Measurements from ENCODE around the gene CACNA1S.

Gene CACNA1S

DNA sequence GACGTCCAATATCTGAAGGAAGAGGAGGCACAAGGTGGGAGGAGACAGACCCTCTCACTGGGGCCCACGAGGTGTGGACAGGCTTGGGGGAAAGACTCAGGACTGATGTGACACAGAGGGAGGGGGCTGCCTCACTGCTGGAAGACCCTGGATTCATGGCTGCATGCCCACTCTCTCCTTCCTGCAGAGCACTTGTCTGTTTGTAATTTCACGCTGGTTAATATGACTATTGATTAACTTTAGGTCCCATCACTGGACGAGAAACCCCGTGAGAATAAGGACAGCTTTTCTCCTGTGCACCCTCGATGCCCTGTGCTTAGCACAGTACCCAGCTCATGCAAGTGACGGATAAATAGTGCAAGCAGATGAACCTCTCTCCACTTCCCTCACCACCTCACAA lies 35.1 kb downstream of the CACNA1S start:
- no peak overlapping the region for H3K14ac ChIP-seq (ENCODE audit: low read length)
- no peak overlapping the region for H3K27ac ChIP-seq (replicated peaks; ENCODE audit: low read length)
- no CpG with 5 or more reads among the region's 7 CpGs for WGBS, 2 donors (ENCODE audit: extremely low coverage in 2 of 2, insufficient read length in 2 of 2, insufficient replicate concordance in 1 of 2)
- no peak overlapping the region for H3K4me2 ChIP-seq (ENCODE audit: insufficient read depth, low read length, poor library complexity, severe bottlenecking)
- no peak overlapping the region for H4K91ac ChIP-seq (ENCODE audit: low read depth, low read length, poor library complexity)
- no peak overlapping the region for H2BK120ac ChIP-seq (ENCODE audit: low read depth, low read length)
- no peak overlapping the region for H3K4me3 ChIP-seq (ENCODE audit: low read length in 2 of 2)
- no peak overlapping the region for H3K23ac ChIP-seq (ENCODE audit: low read depth, low read length, poor library complexity)
- no peak overlapping the region for H2BK5ac ChIP-seq (ENCODE audit: low read length)
- no peaks in the 10 kb centered on the region for H3K9me3 ChIP-seq (replicated peaks in 1 of 2; ENCODE audit: control insufficient read depth in 2 of 2, insufficient read depth in 1 of 2, low read depth in 1 of 2, low read length in 2 of 2)
- H2BK12ac ChIP-seq (ENCODE audit: low read length) = no peak overlapping the region
- no peaks in the 10 kb centered on the region for H3K36me3 ChIP-seq (replicated peaks in 1 of 2; ENCODE audit: control insufficient read depth in 2 of 2, insufficient read depth in 2 of 2, low read length in 2 of 2)
- H3K79me1 ChIP-seq (ENCODE audit: low read depth, low read length) = no peaks in the 10 kb centered on the region
- H4K8ac ChIP-seq (ENCODE audit: low read depth, low read length) = no peak overlapping the region
- H3K4me1 ChIP-seq (ENCODE audit: control insufficient read depth in 2 of 2, insufficient read depth in 1 of 2, low read depth in 1 of 2, low read length in 2 of 2) = peaks cover 0 to 4% of the 10 kb centered on the region in 2 donors
- peak overlapping the region; percentile 23 for H3K18ac ChIP-seq (ENCODE audit: low read length)
- no peak overlapping the region for H2AFZ ChIP-seq (ENCODE audit: low read length)
- H2AK5ac ChIP-seq (ENCODE audit: low read depth, low read length) = no peak overlapping the region
- no peak overlapping the region for H2BK15ac ChIP-seq (ENCODE audit: low read length)
- DNase-seq (ENCODE audit: low spot score) = no peak
- H3K27me3 ChIP-seq (ENCODE audit: control insufficient read depth in 3 of 3, insufficient read depth in 3 of 3, low read depth in 1 of 3, low read length in 3 of 3) = no peaks in the 10 kb centered on the region
- no peak overlapping the region for H3K9ac ChIP-seq (ENCODE audit: low read depth, low read length, poor library complexity)
- H3K4ac ChIP-seq (ENCODE audit: low read length) = no peak overlapping the region

DNA sequence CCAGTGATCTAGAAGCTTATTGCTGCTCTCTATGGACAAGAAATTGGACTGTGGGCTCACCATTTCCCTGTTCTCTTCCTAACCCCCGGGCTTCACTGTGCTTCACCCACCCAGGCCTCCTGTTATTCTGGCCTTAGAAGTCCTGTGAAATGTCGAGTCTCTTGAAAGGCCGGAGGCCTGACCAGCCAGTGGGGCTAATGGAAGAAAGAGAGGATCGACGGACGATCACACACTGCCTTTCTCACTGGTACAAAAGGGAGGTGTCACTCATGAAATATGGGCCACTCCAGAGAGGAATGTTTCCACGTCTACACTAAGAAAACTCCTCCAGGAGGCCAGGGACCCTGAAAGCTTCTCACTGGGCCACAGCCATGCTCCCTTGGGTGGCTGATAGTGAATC lies 36.1 kb downstream of the CACNA1S start:
- Histone ChIP-seq H3K79me1 (ENCODE audit: low read depth, low read length) (no peaks in the 10 kb centered on the region), H3K9ac (ENCODE audit: low read depth, low read length, poor library complexity) (no peak overlapping the region), H3K36me3 (replicated peaks in 1 of 2; ENCODE audit: control insufficient read depth in 2 of 2, insufficient read depth in 2 of 2, low read length in 2 of 2) (no peaks in the 10 kb centered on the region), H3K4me1 (ENCODE audit: control insufficient read depth in 2 of 2, insufficient read depth in 1 of 2, low read depth in 1 of 2, low read length in 2 of 2) (peaks cover 0 to 13% of the 10 kb centered on the region in 2 donors), H3K23ac (ENCODE audit: low read depth, low read length, poor library complexity) (no peak overlapping the region), H4K91ac (ENCODE audit: low read depth, low read length, poor library complexity) (no peak overlapping the region), H2AK5ac (ENCODE audit: low read depth, low read length) (no peak overlapping the region), H3K18ac (ENCODE audit: low read length) (no peak overlapping the region), H2BK120ac (ENCODE audit: low read depth, low read length) (no peak overlapping the region), H3K14ac (ENCODE audit: low read length) (no peak overlapping the region), H3K27me3 (ENCODE audit: control insufficient read depth in 3 of 3, insufficient read depth in 3 of 3, low read depth in 1 of 3, low read length in 3 of 3) (no peaks in the 10 kb centered on the region), H4K8ac (ENCODE audit: low read depth, low read length) (no peak overlapping the region), H2BK12ac (ENCODE audit: low read length) (no peak overlapping the region), H3K4me3 (ENCODE audit: low read length in 2 of 2) (no peak overlapping the region), H3K27ac (replicated peaks; ENCODE audit: low read length) (no peak overlapping the region), H2BK5ac (ENCODE audit: low read length) (no peak overlapping the region), H3K4ac (ENCODE audit: low read length) (no peak overlapping the region), H3K4me2 (ENCODE audit: insufficient read depth, low read length, poor library complexity, severe bottlenecking) (no peak overlapping the region), H2AFZ (ENCODE audit: low read length) (no peak overlapping the region), H2BK15ac (ENCODE audit: low read length) (peak overlapping the region; percentile 52), H3K9me3 (replicated peaks in 1 of 2; ENCODE audit: control insufficient read depth in 2 of 2, insufficient read depth in 1 of 2, low read depth in 1 of 2, low read length in 2 of 2) (no peaks in the 10 kb centered on the region)
- WGBS, 2 donors (ENCODE audit: extremely low coverage in 2 of 2, insufficient read length in 2 of 2, insufficient replicate concordance in 1 of 2) = no CpG with 5 or more reads among the region's 7 CpGs
- DNase-seq (ENCODE audit: low spot score) = no peak

DNA sequence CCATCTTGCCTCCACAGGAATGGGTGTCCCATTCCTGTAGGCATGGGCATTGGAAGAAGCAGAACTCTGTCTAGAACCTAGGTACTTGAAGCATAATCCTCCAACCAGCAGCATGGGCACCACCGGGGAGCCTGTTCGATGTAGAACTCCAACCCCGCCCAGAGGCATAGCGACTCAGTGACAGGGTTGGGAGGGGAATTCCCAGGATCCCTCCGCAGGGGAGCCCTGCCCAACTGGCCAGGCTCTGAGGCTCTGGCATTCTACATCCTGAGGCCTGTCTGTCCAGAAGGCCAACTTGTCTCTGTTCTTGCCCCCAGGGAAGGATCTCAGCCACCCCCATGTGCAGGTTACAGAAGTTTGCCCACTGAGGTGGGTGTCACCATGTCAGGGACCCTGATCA lies 38.2 kb downstream of the CACNA1S start:
- Histone ChIP-seq H2BK15ac (ENCODE audit: low read length) (no peak overlapping the region), H3K23ac (ENCODE audit: low read depth, low read length, poor library complexity) (no peak overlapping the region), H3K36me3 (replicated peaks in 1 of 2; ENCODE audit: control insufficient read depth in 2 of 2, insufficient read depth in 2 of 2, low read length in 2 of 2) (no peaks in the 10 kb centered on the region), H3K4me1 (ENCODE audit: control insufficient read depth in 2 of 2, insufficient read depth in 1 of 2, low read depth in 1 of 2, low read length in 2 of 2) (peaks cover 6 to 24% of the 10 kb centered on the region in 2 donors), H2AFZ (ENCODE audit: low read length) (no peak overlapping the region), H3K79me1 (ENCODE audit: low read depth, low read length) (no peaks in the 10 kb centered on the region), H3K9me3 (replicated peaks in 1 of 2; ENCODE audit: control insufficient read depth in 2 of 2, insufficient read depth in 1 of 2, low read depth in 1 of 2, low read length in 2 of 2) (no peaks in the 10 kb centered on the region), H3K4me2 (ENCODE audit: insufficient read depth, low read length, poor library complexity, severe bottlenecking) (no peak overlapping the region), H3K27me3 (ENCODE audit: control insufficient read depth in 3 of 3, insufficient read depth in 3 of 3, low read depth in 1 of 3, low read length in 3 of 3) (no peaks in the 10 kb centered on the region), H3K4ac (ENCODE audit: low read length) (no peak overlapping the region), H2BK120ac (ENCODE audit: low read depth, low read length) (no peak overlapping the region), H2BK5ac (ENCODE audit: low read length) (no peak overlapping the region), H3K4me3 (ENCODE audit: low read length in 2 of 2) (no peak overlapping the region), H2AK5ac (ENCODE audit: low read depth, low read length) (no peak overlapping the region), H3K14ac (ENCODE audit: low read length) (no peak overlapping the region), H4K91ac (ENCODE audit: low read depth, low read length, poor library complexity) (no peak overlapping the region), H3K27ac (replicated peaks; ENCODE audit: low read length) (no peak overlapping the region), H3K9ac (ENCODE audit: low read depth, low read length, poor library complexity) (no peak overlapping the region), H3K18ac (ENCODE audit: low read length) (no peak overlapping the region), H4K8ac (ENCODE audit: low read depth, low read length) (no peak overlapping the region), H2BK12ac (ENCODE audit: low read length) (no peak overlapping the region)
- no CpG with 5 or more reads among the region's 5 CpGs for WGBS, 2 donors (ENCODE audit: extremely low coverage in 2 of 2, insufficient read length in 2 of 2, insufficient replicate concordance in 1 of 2)
- no peak for DNase-seq (ENCODE audit: low spot score)

DNA sequence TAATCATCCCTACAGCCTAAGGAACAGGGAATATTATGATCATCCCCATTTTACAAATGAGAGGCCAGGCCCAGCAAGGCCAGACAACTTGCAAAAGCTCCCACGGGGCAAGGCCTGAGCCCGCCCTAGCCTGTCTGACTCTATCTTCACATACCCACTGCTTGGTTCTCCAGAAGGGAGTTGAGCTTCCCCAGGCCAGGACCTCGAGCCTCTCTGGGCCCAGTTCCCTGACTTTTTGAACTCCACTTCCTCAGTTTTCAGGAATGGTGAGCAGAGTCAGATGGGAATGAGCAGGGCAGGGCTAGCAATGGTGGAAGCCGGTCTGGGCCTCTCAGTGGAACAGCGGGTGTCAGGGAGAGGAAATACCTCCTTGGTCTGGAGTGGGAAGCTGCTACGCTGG lies 39.3 kb downstream of the CACNA1S start:
- H3K4me2 ChIP-seq (ENCODE audit: insufficient read depth, low read length, poor library complexity, severe bottlenecking) = no peak overlapping the region
- no CpG with 5 or more reads among the region's 6 CpGs for WGBS, 2 donors (ENCODE audit: extremely low coverage in 2 of 2, insufficient read length in 2 of 2, insufficient replicate concordance in 1 of 2)
- H3K4me3 ChIP-seq (ENCODE audit: low read length in 2 of 2) = no peak overlapping the region
- H2BK5ac ChIP-seq (ENCODE audit: low read length) = no peak overlapping the region
- H2BK15ac ChIP-seq (ENCODE audit: low read length) = no peak overlapping the region
- no peak overlapping the region for H2AFZ ChIP-seq (ENCODE audit: low read length)
- no peak overlapping the region for H3K9ac ChIP-seq (ENCODE audit: low read depth, low read length, poor library complexity)
- H3K27me3 ChIP-seq (ENCODE audit: control insufficient read depth in 3 of 3, insufficient read depth in 3 of 3, low read depth in 1 of 3, low read length in 3 of 3) = no peaks in the 10 kb centered on the region
- peak overlapping the region; percentile 11 for H3K18ac ChIP-seq (ENCODE audit: low read length)
- DNase-seq (ENCODE audit: low spot score) = no peak
- H3K79me1 ChIP-seq (ENCODE audit: low read depth, low read length) = no peaks in the 10 kb centered on the region
- peaks cover 8 to 25% of the 10 kb centered on the region in 2 donors for H3K4me1 ChIP-seq (ENCODE audit: control insufficient read depth in 2 of 2, insufficient read depth in 1 of 2, low read depth in 1 of 2, low read length in 2 of 2)
- H2AK5ac ChIP-seq (ENCODE audit: low read depth, low read length) = peak overlapping the region; percentile 70
- H4K91ac ChIP-seq (ENCODE audit: low read depth, low read length, poor library complexity) = no peak overlapping the region
- H3K14ac ChIP-seq (ENCODE audit: low read length) = no peak overlapping the region
- H4K8ac ChIP-seq (ENCODE audit: low read depth, low read length) = no peak overlapping the region
- H3K23ac ChIP-seq (ENCODE audit: low read depth, low read length, poor library complexity) = no peak overlapping the region
- H2BK120ac ChIP-seq (ENCODE audit: low read depth, low read length) = no peak overlapping the region
- no peak overlapping the region for H3K27ac ChIP-seq (replicated peaks; ENCODE audit: low read length)
- H3K9me3 ChIP-seq (replicated peaks in 1 of 2; ENCODE audit: control insufficient read depth in 2 of 2, insufficient read depth in 1 of 2, low read depth in 1 of 2, low read length in 2 of 2) = no peaks in the 10 kb centered on the region
- no peak overlapping the region for H3K4ac ChIP-seq (ENCODE audit: low read length)
- no peak overlapping the region for H2BK12ac ChIP-seq (ENCODE audit: low read length)
- H3K36me3 ChIP-seq (replicated peaks in 1 of 2; ENCODE audit: control insufficient read depth in 2 of 2, insufficient read depth in 2 of 2, low read length in 2 of 2) = no peaks in the 10 kb centered on the region

All from neuronal stem cell (in vitro differentiated cells).